Stimulated activated naive CD4-positive, alpha-beta T cell treated with Interleukin-2 at 50 U/mL for 16 hours (primary cell): Measurements from ENCODE around the gene PLSCR5.

Experiments
- DNase-seq: peaks from one replicate; lab custom pipeline; 2025; lab: John Stamatoyannopoulos, UW

Gene PLSCR5

DNA sequence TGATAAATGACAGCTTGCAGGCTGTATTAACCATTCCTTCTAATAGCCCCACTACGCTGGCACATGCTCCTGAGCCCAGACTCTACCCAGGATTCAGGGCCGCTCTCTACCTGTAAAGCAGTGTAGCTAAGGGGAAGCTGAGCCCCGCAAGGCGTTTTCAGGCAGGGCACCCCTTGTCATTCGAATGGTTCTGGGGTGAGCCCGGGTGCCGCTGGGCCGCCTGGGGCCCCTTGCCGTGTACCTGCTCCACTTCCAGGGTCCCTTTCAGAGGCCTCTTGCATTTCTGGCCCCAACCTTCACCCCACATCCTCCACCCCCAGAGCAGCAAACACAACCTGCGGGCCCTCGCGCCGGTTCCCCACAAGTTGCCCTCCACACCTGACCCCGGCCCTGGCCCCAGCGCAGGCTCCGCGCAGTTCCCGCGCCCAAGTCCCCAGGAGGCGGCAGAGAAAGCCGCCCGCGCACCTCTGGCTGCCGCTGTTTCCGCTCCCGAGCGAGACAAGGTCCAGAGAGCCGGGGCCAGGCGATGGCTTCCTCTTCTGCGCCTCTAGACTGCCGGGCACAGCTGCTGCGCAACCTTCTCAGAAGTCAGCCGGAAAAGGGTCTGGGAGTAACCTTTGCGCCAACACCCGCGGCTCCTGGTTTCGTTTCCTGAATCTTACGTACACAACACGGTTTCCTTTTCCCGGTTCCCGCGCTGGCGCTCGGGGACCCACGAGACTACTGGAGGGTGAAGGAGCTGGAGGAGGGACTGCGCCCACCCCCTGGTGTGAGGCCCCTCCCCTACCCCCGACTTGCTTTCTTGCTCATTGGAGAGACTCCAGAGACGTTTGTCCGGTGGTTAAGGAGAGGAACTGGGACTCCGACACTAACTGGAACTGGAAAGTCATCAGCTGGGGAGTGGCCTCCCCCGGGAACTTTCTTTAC, 60.9 kb downstream of the PLSCR5 start, which contains the start of gene PLSCR1:
TSS of gene PLSCR1 (minus strand) at position 606 of the 927 bp plus-strand sequence. CDS start 8,055 bp downstream, outside the sequence.
- DNase-seq = peak; percentile 66

DNA sequence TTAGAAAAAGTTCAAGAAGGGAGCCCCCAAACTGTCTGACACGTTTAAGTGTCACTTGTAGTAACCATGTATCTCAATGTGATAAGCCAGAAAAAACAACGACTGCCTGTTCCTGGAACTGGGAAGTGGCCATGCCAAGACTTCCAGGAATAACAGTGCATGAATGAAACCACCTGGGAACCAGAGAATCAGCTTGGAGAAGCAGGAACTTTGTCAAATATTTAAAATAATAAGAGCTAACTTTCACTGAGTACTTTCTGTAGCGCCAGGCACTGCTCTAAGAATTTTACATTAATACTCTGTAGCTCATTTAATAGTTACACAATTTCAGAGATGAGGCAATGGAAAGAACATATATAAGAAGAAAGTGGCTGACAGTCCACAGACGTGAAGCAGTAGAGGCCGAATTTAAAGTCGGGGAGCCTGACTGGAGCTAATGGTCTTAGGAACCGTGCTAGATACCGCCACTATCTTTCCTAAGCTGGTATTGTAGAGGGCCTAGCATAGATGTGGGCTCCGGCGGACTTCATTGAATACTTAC, 61.6 kb downstream of the PLSCR5 start:
- DNase-seq = no peak

DNA sequence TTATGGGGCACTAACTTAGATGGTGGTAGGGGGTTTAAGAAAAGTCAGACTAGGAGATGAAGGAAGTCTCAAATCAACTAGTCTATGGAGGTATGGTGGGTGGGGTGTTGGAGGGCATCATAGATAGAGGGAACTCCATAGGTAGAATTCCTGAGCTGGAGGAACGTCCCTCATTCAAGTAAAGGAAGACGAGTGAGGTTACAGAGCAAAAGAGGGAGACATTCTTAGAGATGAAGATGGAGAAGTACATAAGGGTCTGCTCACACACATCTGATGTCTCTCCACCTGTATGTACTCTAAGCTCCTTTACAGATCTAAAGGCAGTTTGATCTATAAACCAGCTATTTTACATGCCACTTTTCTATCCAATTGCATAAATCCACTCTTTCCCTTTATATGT, 62.2 kb downstream of the PLSCR5 start:
- no peak for DNase-seq

DNA sequence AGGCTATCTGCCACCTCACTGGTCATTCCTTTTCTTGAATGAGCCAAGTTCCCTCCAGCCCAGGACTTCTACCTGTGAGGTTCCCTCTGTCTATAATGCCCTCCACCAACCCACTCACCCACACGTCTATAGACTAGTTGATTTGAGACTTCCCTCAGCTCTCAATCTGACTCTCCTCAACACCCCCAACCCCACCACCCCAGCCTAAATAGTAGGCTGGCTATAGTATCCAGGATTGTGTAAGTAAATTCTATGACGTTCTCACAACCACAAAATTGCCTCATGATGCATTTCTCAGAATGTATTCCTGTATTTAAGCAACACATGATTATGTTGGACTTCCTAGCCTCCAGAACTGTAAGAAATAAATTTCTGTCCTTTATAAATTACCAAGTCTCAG, 63.0 kb downstream of the PLSCR5 start:
- no peak for DNase-seq

DNA sequence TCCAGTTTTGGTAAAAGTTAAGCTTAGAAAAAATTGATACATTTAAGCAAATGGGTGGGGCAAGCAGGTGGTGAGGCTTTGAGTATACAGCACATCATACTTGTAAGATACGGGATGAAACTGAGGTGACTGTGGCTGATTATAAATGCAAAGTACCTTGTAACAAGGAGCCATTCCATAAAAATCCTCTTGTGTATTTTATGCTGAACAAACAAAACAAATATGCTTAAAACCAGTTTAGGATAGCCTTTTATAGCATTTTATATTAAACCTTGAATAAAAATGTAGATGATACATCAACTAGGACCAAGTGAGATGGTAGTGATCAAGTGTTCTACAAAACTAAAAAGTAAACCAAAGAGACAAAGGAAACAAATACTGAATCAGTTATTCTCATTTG, 64.2 kb downstream of the PLSCR5 start:
- no peak for DNase-seq

DNA sequence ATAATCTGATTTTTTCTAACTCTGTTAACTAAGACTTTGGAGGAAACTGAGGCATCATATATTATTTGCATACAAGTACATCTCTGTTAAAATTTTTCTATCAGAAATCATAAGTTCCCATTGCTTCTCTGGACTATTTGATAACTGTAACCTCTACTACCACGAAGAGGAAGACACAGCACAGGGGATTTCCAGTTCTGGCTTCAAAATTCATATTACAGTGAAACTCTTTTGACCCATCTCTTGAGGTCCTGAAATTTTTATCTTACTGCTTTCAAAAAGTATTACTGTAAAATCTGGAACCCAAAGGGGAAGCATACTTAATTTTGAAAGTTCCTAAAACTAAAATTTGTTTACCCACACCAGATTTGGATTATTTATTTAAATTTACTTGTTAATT, 64.9 kb downstream of the PLSCR5 start:
- DNase-seq = no peak

DNA sequence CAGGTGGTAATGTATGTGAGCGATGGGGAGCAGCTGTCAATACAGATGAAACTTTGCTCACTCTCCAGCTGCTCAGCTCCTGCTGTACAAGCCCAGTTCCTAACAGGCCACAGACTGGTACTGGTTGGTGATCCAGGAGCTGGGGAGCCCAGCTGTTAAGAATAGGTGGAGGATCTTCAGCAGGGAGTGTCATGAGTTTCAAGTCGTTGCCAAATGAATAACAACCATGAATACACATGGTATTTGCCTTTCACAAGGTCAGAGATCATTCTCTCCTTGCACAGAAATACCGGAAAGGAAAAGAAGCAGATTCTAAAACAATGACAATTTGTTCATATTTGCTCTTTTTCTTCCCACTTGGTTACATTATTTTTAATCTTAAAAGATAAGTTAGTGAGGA, 65.8 kb downstream of the PLSCR5 start:
- DNase-seq = no peak

DNA sequence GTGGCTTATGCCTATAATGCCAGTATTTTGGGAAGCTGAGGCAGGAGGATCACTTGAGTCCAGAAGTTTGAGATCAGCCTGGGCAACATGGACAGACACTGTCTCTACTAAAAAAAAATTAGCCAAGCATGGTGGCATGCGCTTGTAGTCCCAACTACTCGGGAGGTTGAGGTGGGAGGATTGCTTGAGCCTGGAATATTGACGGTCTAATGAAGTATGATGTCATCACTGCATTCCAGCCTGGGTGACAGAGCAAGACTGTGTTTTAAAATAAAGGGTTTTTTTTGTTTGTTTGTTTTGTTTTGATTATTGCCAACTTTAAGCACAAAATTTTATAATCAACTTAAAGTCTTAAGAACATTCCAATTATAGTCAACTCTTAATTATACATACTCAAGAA, 67.5 kb downstream of the PLSCR5 start:
- DNase-seq = no peak

DNA sequence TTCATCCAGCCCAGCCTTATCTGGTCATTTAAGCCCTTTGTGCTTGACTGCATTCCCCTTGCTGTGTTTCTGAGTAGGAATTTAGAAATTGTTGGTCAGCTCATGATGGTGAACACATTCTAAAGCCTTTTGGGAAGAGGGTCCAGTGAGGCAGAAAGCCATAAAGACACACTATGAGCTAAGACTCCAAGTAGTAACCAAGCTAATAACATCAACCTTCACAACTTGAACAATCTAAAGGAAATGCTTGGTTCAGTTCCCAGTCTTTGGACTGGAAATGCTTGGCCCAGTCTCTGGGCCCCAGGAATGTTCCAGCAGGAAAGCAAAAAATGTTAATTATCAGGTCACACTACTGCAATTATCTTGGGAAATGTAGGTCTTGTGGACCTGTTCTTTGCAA, 68.5 kb downstream of the PLSCR5 start:
- DNase-seq = no peak
